ENCODE results near the gene ATOX1.
A peak's percentile ranks its signal among the peaks of the same experiment; 100 is the strongest.

ATOX1 gene

GRCh38 chr5:151766975-151767374 lies 8.5 kb upstream of the ATOX1 start:
- DNase-seq, result no peak

- no peak for DNase-seq
These were observed 6.4 kb upstream of the ATOX1 start for GRCh38 chr5:151764801-151765200.

GRCh38 chr5:151758141-151758429 lies 346 bp downstream of the ATOX1 start:
- no peak for DNase-seq

GRCh38 chr5:151757233-151758140 lies 944 bp downstream of the ATOX1 start:
- no peak for DNase-seq

GRCh38 chr5:151755383-151755782 lies 3.0 kb downstream of the ATOX1 start:
- no peak for DNase-seq

- DNase-seq, result no peak
These were observed 6.8 kb downstream of the ATOX1 start for GRCh38 chr5:151751593-151751992.

GRCh38 chr5:151751091-151751490 lies 7.3 kb downstream of the ATOX1 start:
- DNase-seq, result no peak

- DNase-seq, result no peak
These were observed 8.3 kb downstream of the ATOX1 start for GRCh38 chr5:151750121-151750520.

- DNase-seq, result no peak
These were observed 13.2 kb downstream of the ATOX1 start for GRCh38 chr5:151745071-151745705.

- DNase-seq, result no peak
These were observed 14.9 kb downstream of the ATOX1 start for GRCh38 chr5:151743530-151743929.

- DNase-seq, result no peak
These were observed 15.5 kb downstream of the ATOX1 start for GRCh38 chr5:151742870-151743294.

- no peak for DNase-seq
These were observed 16.6 kb downstream of the ATOX1 start for GRCh38 chr5:151741678-151742423.

- DNase-seq, result no peak
These were observed 17.5 kb downstream of the ATOX1 start for GRCh38 chr5:151740958-151741373.

GRCh38 chr5:151740336-151740942 lies 18.0 kb downstream of the ATOX1 start:
- peak; percentile 1 for DNase-seq

GRCh38 chr5:151739939-151740335 lies 18.5 kb downstream of the ATOX1 start:
- no peak for DNase-seq

- no peak for DNase-seq
These were observed 19.0 kb downstream of the ATOX1 start for GRCh38 chr5:151739395-151739794.

GRCh38 chr5:151738125-151738848 lies 20.1 kb downstream of the ATOX1 start:
- DNase-seq, result no peak

- no peak for DNase-seq
These were observed 21.0 kb downstream of the ATOX1 start for GRCh38 chr5:151737431-151737830.

- no peak for DNase-seq
These were observed 22.8 kb downstream of the ATOX1 start for GRCh38 chr5:151735646-151736045.

GRCh38 chr5:151734064-151734408 lies 24.4 kb downstream of the ATOX1 start:
- DNase-seq, result no peak

GRCh38 chr5:151733358-151734063 lies 24.9 kb downstream of the ATOX1 start:
- no peak for DNase-seq

- no peak for DNase-seq
These were observed 28.1 kb downstream of the ATOX1 start for GRCh38 chr5:151730381-151730780.
